Thyroid gland (tissue), 4 donors: ENCODE measurements around the gene EIF4A3.

Experiments used
- CTCF ChIP-seq, 6 experiments: fragments of 200-600 bp in 3 of 6; fragments of 450-650 bp in 3 of 6; sonication (generic) in 3 of 6; IDR thresholded peaks; one replicate each; pipeline ENCODE4 v1.5.1; 2016 to 2019; ENCODE audit warnings: antibody characterized with exemption in 6 of 6, mild to moderate bottlenecking in 2 of 6, inconsistent platforms in 1 of 6, moderate library complexity in 1 of 6
- POLR2A ChIP-seq, 2 donors: fragments of 450-650 bp; IDR thresholded peaks; one replicate each; pipeline ENCODE4 v1.6.1; 2017; ENCODE audit warnings: antibody characterized with exemption in 2 of 2, mild to moderate bottlenecking in 2 of 2, moderate library complexity in 1 of 2

GRCh38 chr17:80158846-80159245 lies 11.9 kb upstream of the EIF4A3 start:
- TF ChIP-seq POLR2A (IDR thresholded peaks at IDR 0.05) = no peak
- TF ChIP-seq CTCF (IDR thresholded peaks at IDR 0.05) = no peak
